Vagina (tissue), 2 donors: ENCODE data around the gene NRXN2. TPM values are rescaled to one million over a fixed set of nuclear protein-coding genes. Genes with fewer than 3 reads are reported as not detected.
"Not testable (repeated sequence)": the region's sequence is repeated elsewhere in the genome, so short reads cannot be mapped to it uniquely, and the experiment has no call there.

Experiments
- DNase-seq, 2 donors: peaks; one replicate each; pipeline ENCODE4 v3.0.0-alpha.2; 2017; ENCODE audit errors: extremely low spot score in 2 of 2
- H3K27ac ChIP-seq: fragments of 200-600 bp; sonication (generic); one replicate; pipeline ENCODE4 v1.5.1; 2019
- H3K27me3 ChIP-seq: fragments of 200-600 bp; sonication (generic); one replicate; pipeline ENCODE4 v1.5.1; 2019
- H3K36me3 ChIP-seq, 2 donors: fragments of 200-600 bp; sonication (generic); one replicate each; pipeline ENCODE4 v1.5.1; 2017 to 2019
- H3K4me1 ChIP-seq: fragments of 200-600 bp; sonication (generic); one replicate; pipeline ENCODE4 v1.5.1; 2019
- H3K4me3 ChIP-seq, 2 donors: fragments of 200-600 bp; sonication (generic); 1 replicate in 1 of 2; 2 replicates in 1 of 2; pipeline ENCODE4 v1.5.1; 2016 to 2019
- H3K9me3 ChIP-seq: fragments of 200-600 bp; sonication (generic); one replicate; pipeline ENCODE4 v1.5.1; 2019
- CTCF ChIP-seq, 3 experiments: fragments of 450-650 bp in 2 of 3; fragments of 200-600 bp in 1 of 3; sonication (generic) in 1 of 3; IDR thresholded peaks; one replicate each; pipeline ENCODE4 v1.5.1; 2017 to 2019; ENCODE audit warnings: antibody characterized with exemption in 3 of 3, mild to moderate bottlenecking in 2 of 3, moderate library complexity in 2 of 3
- POLR2A ChIP-seq, 2 donors: fragments of 450-650 bp; IDR thresholded peaks; one replicate each; pipeline ENCODE4 v1.6.1; 2017; ENCODE audit warnings: antibody characterized with exemption in 2 of 2, mild to moderate bottlenecking in 2 of 2, moderate library complexity in 2 of 2
- POLR2AphosphoS5 ChIP-seq, 2 donors: sonication (generic); formaldehyde crosslinking; IDR thresholded peaks; one replicate each; pipeline ENCODE4 v1.9.0; 2017; ENCODE audit warnings: antibody characterized with exemption in 2 of 2, mild to moderate bottlenecking in 2 of 2, low read depth in 1 of 2; ENCODE audit not compliant: insufficient read depth in 1 of 2
- intact Hi-C: fragments of 100-400 bp; cut with DNase I; formaldehyde crosslinking; loops from one replicate; pipeline ENCODE4 v1.15.1; 2023
- total RNA-seq: library from RNA; depleted of rRNA; stranded (reverse); fragments of >200 nt; gene quantifications from one replicate; pipeline ENCODE4 v1.2.3, GENCODE V29; 2016

Gene NRXN2
- total RNA-seq, 1 donor from 2014 or later: 16.9 TPM

DNA sequence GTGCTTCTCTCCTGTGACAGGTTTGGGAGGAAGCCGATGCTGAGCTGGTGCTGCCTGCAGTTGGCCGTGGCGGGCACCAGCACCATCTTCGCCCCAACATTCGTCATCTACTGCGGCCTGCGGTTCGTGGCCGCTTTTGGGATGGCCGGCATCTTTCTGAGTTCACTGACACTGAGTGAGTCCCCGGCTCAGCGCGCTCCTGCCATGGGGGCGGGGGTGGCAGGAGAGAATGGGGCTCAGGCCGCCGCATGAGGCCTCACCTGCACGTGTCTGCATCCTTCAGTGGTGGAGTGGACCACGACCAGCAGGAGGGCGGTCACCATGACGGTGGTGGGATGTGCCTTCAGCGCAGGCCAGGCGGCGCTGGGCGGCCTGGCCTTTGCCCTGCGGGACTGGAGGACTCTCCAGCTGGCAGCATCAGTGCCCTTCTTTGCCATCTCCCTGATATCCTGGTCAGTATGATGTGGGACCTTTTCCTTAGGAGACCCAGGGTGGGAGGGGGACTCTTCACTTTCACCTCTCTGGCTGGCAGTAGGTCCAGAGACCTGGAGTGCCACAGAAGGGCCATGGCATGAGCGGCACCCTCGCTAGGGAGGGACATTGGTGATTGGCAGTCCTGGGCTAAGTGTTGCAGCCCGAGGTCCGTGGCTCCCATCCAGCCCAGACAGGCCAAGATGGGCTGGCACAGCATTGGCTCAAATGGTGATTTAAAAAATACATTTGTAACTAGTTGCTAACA is 160.8 kb downstream of the NRXN2 start:
- Histone ChIP-seq H3K27ac (no peak overlapping the region), H3K27me3 (no peaks in the 10 kb centered on the region), H3K9me3 (no peaks in the 10 kb centered on the region), H3K4me1 (peaks cover 14% of the 10 kb centered on the region), H3K36me3 (no peaks in the 10 kb centered on the region), H3K4me3 (no peak overlapping the region)
- intact Hi-C loops: no loop called here
- TF ChIP-seq POLR2AphosphoS5 (IDR thresholded peaks at IDR 0.05; ENCODE audit: insufficient read depth in 1 of 2, low read depth in 1 of 2) (no peak), POLR2A (IDR thresholded peaks at IDR 0.05) (no peak), CTCF (IDR thresholded peaks at IDR 0.05) (no peak)
- no peak for DNase-seq

DNA sequence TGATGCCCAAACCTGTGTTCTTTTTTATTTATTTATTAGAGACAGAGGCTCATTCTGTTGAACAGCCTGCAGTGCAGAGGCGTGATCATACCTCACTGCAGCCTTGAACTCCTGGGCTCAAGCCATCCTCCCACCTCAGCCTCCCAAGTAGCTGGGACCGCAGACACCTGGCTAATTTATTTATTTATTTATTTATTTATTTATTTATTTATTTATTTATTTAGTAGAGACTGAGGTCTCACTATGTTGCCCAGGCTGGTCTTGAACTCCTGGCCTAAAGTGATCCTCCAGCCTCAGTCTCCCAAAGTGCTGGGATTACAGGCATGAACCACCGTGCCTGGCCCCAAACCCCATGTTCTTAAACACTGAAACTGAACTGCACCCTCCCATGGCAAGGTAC is 161.6 kb downstream of the NRXN2 start:
- H3K27me3 ChIP-seq, H3K27ac ChIP-seq, H3K4me1 ChIP-seq, intact Hi-C loops, H3K9me3 ChIP-seq, H3K4me3 ChIP-seq, H3K36me3 ChIP-seq, DNase-seq: not testable (repeated sequence)

DNA sequence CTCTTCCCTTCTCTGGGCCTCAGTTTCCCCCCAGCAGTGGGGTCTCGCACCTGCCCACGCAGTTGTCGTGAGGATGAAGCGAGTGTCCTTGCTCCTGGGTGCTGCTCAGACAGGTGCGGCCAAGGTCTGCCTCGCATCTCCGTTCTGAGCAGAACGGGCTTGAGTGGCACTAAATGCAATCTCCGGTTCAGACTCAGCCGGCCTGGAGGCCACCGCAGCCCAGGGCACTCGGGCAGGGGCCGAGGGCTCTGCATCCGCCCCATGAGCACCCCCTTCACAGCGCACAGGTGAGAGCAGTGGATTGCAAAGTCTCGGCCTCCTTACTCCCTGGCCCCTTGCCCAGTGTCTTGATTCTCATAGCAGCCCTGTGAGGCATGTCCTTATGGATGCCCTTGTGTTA is 162.1 kb downstream of the NRXN2 start:
- no peak overlapping the region for H3K27ac ChIP-seq
- no peak for TF ChIP-seq CTCF (IDR thresholded peaks at IDR 0.05)
- TF ChIP-seq POLR2A (IDR thresholded peaks at IDR 0.05): no peak
- no peak for TF ChIP-seq POLR2AphosphoS5 (IDR thresholded peaks at IDR 0.05; ENCODE audit: insufficient read depth in 1 of 2, low read depth in 1 of 2)
- DNase-seq: no peak
- no peaks in the 10 kb centered on the region for H3K27me3 ChIP-seq
- H3K36me3 ChIP-seq: no peaks in the 10 kb centered on the region
- H3K9me3 ChIP-seq: no peaks in the 10 kb centered on the region
- no peak overlapping the region for H3K4me3 ChIP-seq
- H3K4me1 ChIP-seq: peaks cover 6% of the 10 kb centered on the region
- intact Hi-C loops: no loop called here

DNA sequence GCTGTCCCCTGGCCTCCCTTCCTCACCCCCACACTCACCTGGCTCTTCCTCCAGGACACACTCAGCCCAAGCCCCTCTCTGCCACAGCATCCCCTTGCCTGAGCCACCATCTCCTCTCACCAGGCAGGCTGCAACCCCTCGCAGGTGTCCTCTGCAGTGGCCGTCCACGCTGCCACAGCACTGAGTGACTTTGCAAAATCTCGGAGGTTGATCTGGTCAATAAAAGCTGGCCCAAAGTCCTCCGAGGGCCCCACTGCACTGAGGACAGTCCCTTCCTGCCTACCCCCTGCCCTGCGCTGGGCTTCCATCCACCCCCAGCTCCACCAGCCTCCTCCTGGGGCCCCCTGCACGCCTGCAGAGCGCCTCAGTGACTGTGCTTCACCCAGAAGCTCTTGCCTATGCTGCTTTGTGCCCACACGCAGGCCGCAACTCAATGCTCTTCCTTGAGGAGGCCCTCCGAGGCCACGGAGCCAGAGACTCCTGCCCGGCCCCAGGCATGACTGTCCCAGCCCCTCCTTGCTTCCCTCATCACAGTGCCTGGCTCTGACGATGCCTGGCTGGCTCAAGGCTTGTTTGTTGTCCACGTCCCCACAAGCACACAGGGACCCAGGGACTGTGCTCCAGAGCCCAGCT is 162.7 kb downstream of the NRXN2 start:
- DNase-seq: no peak
- H3K4me1 ChIP-seq: peaks cover 9% of the 10 kb centered on the region
- H3K4me3 ChIP-seq: no peak overlapping the region
- no peak for TF ChIP-seq POLR2AphosphoS5 (IDR thresholded peaks at IDR 0.05; ENCODE audit: insufficient read depth in 1 of 2, low read depth in 1 of 2)
- H3K36me3 ChIP-seq: no peaks in the 10 kb centered on the region
- no peak overlapping the region for H3K27ac ChIP-seq
- H3K9me3 ChIP-seq: no peaks in the 10 kb centered on the region
- no peaks in the 10 kb centered on the region for H3K27me3 ChIP-seq
- intact Hi-C loops: no loop called here

- Histone ChIP-seq H3K27me3 (no peaks in the 10 kb centered on the region), H3K27ac (no peak overlapping the region), H3K9me3 (no peaks in the 10 kb centered on the region), H3K4me1 (peaks cover 17% of the 10 kb centered on the region), H3K36me3 (no peaks in the 10 kb centered on the region), H3K4me3 (no peak overlapping the region)
- TF ChIP-seq POLR2A (IDR thresholded peaks at IDR 0.05): no peak
- TF ChIP-seq POLR2AphosphoS5 (IDR thresholded peaks at IDR 0.05; ENCODE audit: insufficient read depth in 1 of 2, low read depth in 1 of 2): no peak
- no peak for TF ChIP-seq CTCF (IDR thresholded peaks at IDR 0.05)
- intact Hi-C loops: no loop called here
- DNase-seq: no peak
Measured at GRCh38 chr11:64559351-64560138, 163.5 kb downstream of the NRXN2 start.
